NCI-H345 treated with DMSO at 0.1 percent for 48 hours (cell line): Measurements from ENCODE around the gene CHSY1.

Experiments
- DNase-seq: peaks from one replicate; lab custom pipeline; 2025; ENCODE audit not compliant: unreplicated experiment; lab: John Stamatoyannopoulos, UW

The CHSY1 gene

GRCh38 chr15:101211897-101212296 lies 40.0 kb downstream of the CHSY1 start:
- DNase-seq = no peak

GRCh38 chr15:101210466-101210865 lies 41.4 kb downstream of the CHSY1 start:
- DNase-seq = no peak

GRCh38 chr15:101210058-101210457 lies 41.8 kb downstream of the CHSY1 start:
- no peak for DNase-seq

- no peak for DNase-seq
Observed at GRCh38 chr15:101209285-101209845, 42.5 kb downstream of the CHSY1 start.

- no peak for DNase-seq
Observed at GRCh38 chr15:101207867-101208288, 44.0 kb downstream of the CHSY1 start.

GRCh38 chr15:101206176-101206591 lies 45.7 kb downstream of the CHSY1 start:
- DNase-seq = no peak

GRCh38 chr15:101204739-101205535 lies 46.9 kb downstream of the CHSY1 start:
- DNase-seq = no peak

- DNase-seq = no peak
Observed at GRCh38 chr15:101203607-101204189, 48.1 kb downstream of the CHSY1 start.

- DNase-seq = no peak
Observed at GRCh38 chr15:101203029-101203573, 48.7 kb downstream of the CHSY1 start.

GRCh38 chr15:101201411-101202174 lies 50.3 kb downstream of the CHSY1 start:
- no peak for DNase-seq

- no peak for DNase-seq
Observed at GRCh38 chr15:101200181-101200580, 51.7 kb downstream of the CHSY1 start.

- no peak for DNase-seq
Observed at GRCh38 chr15:101198800-101199199, 53.0 kb downstream of the CHSY1 start.

GRCh38 chr15:101198031-101198575 lies 53.7 kb downstream of the CHSY1 start:
- no peak for DNase-seq

GRCh38 chr15:101194546-101195125 lies 57.2 kb downstream of the CHSY1 start:
- DNase-seq = no peak

- no peak for DNase-seq
Observed at GRCh38 chr15:101193806-101194545, 57.9 kb downstream of the CHSY1 start.

GRCh38 chr15:101193120-101193644 lies 58.7 kb downstream of the CHSY1 start:
- DNase-seq = no peak

- no peak for DNase-seq
Observed at GRCh38 chr15:101192081-101192480, 59.8 kb downstream of the CHSY1 start.

- no peak for DNase-seq
Observed at GRCh38 chr15:101191242-101191641, 60.6 kb downstream of the CHSY1 start.

- no peak for DNase-seq
Observed at GRCh38 chr15:101190092-101190595, 61.7 kb downstream of the CHSY1 start.
